Stomach (tissue), 9 donors: ENCODE data around the gene NAALADL2. TPM values are rescaled to one million over a fixed set of nuclear protein-coding genes. Genes with fewer than 3 reads are reported as not detected.
A peak's percentile ranks its signal among the peaks of the same experiment; 100 is the strongest.

ENCODE experiments used
- DNase-seq, 2 donors: peaks; one replicate each; pipeline versions ENCODE4 v3.0.0 to v3.0.0-alpha.2; 2013 to 2019
- H3K27ac ChIP-seq, 5 donors: fragments of 200-600 bp in 4 of 5; sonication (generic) in 4 of 5; one replicate each; pipeline ENCODE4 v1.5.1; 2013 to 2019; ENCODE audit warnings: mild to moderate bottlenecking in 1 of 5, moderate library complexity in 1 of 5
- H3K27me3 ChIP-seq, 3 donors: fragments of 200-600 bp; sonication (generic); one replicate each; pipeline ENCODE4 v1.5.1; 2017 to 2019; ENCODE audit warnings: mixed run types in 1 of 3
- H3K36me3 ChIP-seq, 4 donors: fragments of 200-600 bp; sonication (generic); 1 replicate in 3 of 4; 2 replicates in 1 of 4; pipeline ENCODE4 v1.5.1; 2016 to 2019
- H3K4me1 ChIP-seq, 4 donors: fragments of 200-600 bp; sonication (generic); one replicate each; pipeline ENCODE4 v1.5.1; 2016 to 2019
- H3K4me3 ChIP-seq, 4 donors: fragments of 200-600 bp; sonication (generic) in 3 of 4; one replicate each; pipeline ENCODE4 v1.5.1; 2016 to 2019; ENCODE audit warnings: mild to moderate bottlenecking in 1 of 4
- H3K9me3 ChIP-seq, 4 donors: fragments of 200-600 bp; sonication (generic); one replicate each; pipeline ENCODE4 v1.5.1; 2016 to 2019
- CTCF ChIP-seq, 7 experiments: fragments of 450-650 bp in 4 of 7; fragments of 200-600 bp in 3 of 7; sonication (generic) in 3 of 7; IDR thresholded peaks; one replicate each; pipeline ENCODE4 v1.5.1; 2016 to 2019; ENCODE audit warnings: antibody characterized with exemption in 7 of 7, control low read depth in 2 of 7, mild to moderate bottlenecking in 1 of 7
- EP300 ChIP-seq: sonication (generic); formaldehyde crosslinking; IDR thresholded peaks from one replicate; pipeline ENCODE4 v1.6.1; 2017; ENCODE audit warnings: antibody characterized with exemption
- POLR2A ChIP-seq, 4 donors: fragments of 450-650 bp; IDR thresholded peaks; one replicate each; pipeline ENCODE4 v1.6.1; 2016; ENCODE audit warnings: antibody characterized with exemption in 4 of 4, control low read depth in 2 of 4, mild to moderate bottlenecking in 1 of 4, moderate library complexity in 1 of 4
- POLR2AphosphoS5 ChIP-seq, 3 donors: sonication (generic); formaldehyde crosslinking; IDR thresholded peaks; one replicate each; pipeline ENCODE4 v1.6.1; 2016; ENCODE audit warnings: antibody characterized with exemption in 3 of 3
- WGBS, 5 donors: extraction: QIAGEN DNeasy Blood & Tissue Kit in 3 of 5; methylation state at CpG; one replicate each; pipeline versions ENCODE4 v1.1.5 to v1.1.7; 2013 to 2018; 5-methylcytosine and 5-hydroxymethylcytosine counted together
- intact Hi-C: fragments of 100-400 bp; cut with DNase I; formaldehyde crosslinking; loops from one replicate; pipeline ENCODE4 v1.15.1; 2023; ENCODE audit warnings: low total_unique reads
- polyA plus RNA-seq, 3 donors: library from polyadenylated mRNA; stranded (reverse); fragments of 200-250 nt; gene quantifications; one replicate each; pipeline ENCODE4 v1.2.3, GENCODE V29; 2013
- total RNA-seq, 5 donors: library from RNA; depleted of rRNA; stranded (reverse); fragments of >200 nt; gene quantifications; one replicate each; pipeline versions ENCODE4 v1.1.0 to v1.2.3, GENCODE V29; 2014 to 2016
- donor health status: healthy with polysubstance abuse.
- donor health status: Bipolar disorder and iron deficiency.
- donor health status: healthy.

The NAALADL2 gene
- total and polyA plus RNA-seq, 8 donors, result 0.58 to 43.7 (median 5.4) TPM

GRCh38 chr3:174873832-174874657 is 14.9 kb downstream of the NAALADL2 start:
- Histone ChIP-seq H3K27ac (peak overlapping the region in 3 of 5 donors; percentile 12 to 63 (median 20)), H3K4me1 (peaks cover 0 to 6% (median 0%) of the 10 kb centered on the region in 4 donors), H3K4me3 (no peak overlapping the region), H3K36me3 (no peaks in the 10 kb centered on the region), H3K9me3 (no peaks in the 10 kb centered on the region), H3K27me3 (no peaks in the 10 kb centered on the region)
- 38 to 59% (median 58%) methylated on average over 3 of the region's 3 CpGs for WGBS, 5 donors
- no peak for DNase-seq
- intact Hi-C loops, result no loop called here
- no peak for TF ChIP-seq CTCF (IDR thresholded peaks at IDR 0.05)
- peak in 1 of 3 donors; percentile 29 for TF ChIP-seq POLR2AphosphoS5 (IDR thresholded peaks at IDR 0.05)
- TF ChIP-seq POLR2A (IDR thresholded peaks at IDR 0.05), result no peak
- TF ChIP-seq EP300, result no peak

DNA sequence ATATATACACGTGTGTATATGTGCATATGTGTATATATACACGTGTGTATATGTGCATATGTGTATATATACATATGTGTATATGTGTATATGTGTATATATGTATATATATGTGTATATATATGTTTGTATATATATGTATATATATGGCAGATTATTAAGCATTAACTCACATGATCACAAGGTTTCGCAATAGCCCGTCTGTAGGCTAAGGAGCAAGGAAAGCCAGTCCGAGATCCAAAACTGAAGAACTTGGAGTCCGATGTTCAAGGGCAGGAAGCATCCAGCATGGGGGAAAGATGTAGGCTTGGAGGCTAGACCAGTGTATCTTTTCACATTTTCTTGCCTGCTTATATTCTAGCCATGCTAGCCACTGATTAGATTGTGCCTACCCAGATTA is 23.7 kb downstream of the NAALADL2 start:
- TF ChIP-seq EP300 (no peak), CTCF (IDR thresholded peaks at IDR 0.05) (no peak), POLR2A (IDR thresholded peaks at IDR 0.05) (no peak), POLR2AphosphoS5 (IDR thresholded peaks at IDR 0.05) (no peak)
- intact Hi-C loops, result no loop called here
- H3K4me3 ChIP-seq, result no peak overlapping the region
- H3K9me3 ChIP-seq, result no peaks in the 10 kb centered on the region
- DNase-seq, result no peak
- H3K36me3 ChIP-seq, result no peaks in the 10 kb centered on the region
- no peaks in the 10 kb centered on the region for H3K4me1 ChIP-seq
- no peak overlapping the region for H3K27ac ChIP-seq
- H3K27me3 ChIP-seq, result no peaks in the 10 kb centered on the region
- 91 to 95% (median 93%) methylated on average over 6 of the region's 6 CpGs for WGBS, 5 donors

GRCh38 chr3:174883881-174884675 is 24.9 kb downstream of the NAALADL2 start:
- Histone ChIP-seq H3K4me3 (no peak overlapping the region), H3K9me3 (no peaks in the 10 kb centered on the region), H3K4me1 (no peaks in the 10 kb centered on the region), H3K27ac (no peak overlapping the region), H3K36me3 (no peaks in the 10 kb centered on the region), H3K27me3 (no peaks in the 10 kb centered on the region)
- intact Hi-C loops, result no loop called here
- WGBS, 5 donors, result 91 to 97% (median 95%) methylated on average over 6 of the region's 6 CpGs
- no peak for TF ChIP-seq EP300
- no peak for TF ChIP-seq CTCF (IDR thresholded peaks at IDR 0.05)
- TF ChIP-seq POLR2AphosphoS5 (IDR thresholded peaks at IDR 0.05), result no peak
- no peak for TF ChIP-seq POLR2A (IDR thresholded peaks at IDR 0.05)
- no peak for DNase-seq

GRCh38 chr3:174884776-174885568 is 25.8 kb downstream of the NAALADL2 start:
- intact Hi-C loops, result no loop called here
- 90 to 94% (median 92%) methylated on average over 7 of the region's 7 CpGs for WGBS, 5 donors
- Histone ChIP-seq H3K9me3 (no peaks in the 10 kb centered on the region), H3K4me3 (no peak overlapping the region), H3K27me3 (no peaks in the 10 kb centered on the region), H3K4me1 (no peaks in the 10 kb centered on the region), H3K36me3 (no peaks in the 10 kb centered on the region), H3K27ac (no peak overlapping the region)
- TF ChIP-seq POLR2A (IDR thresholded peaks at IDR 0.05) (no peak), EP300 (no peak), POLR2AphosphoS5 (IDR thresholded peaks at IDR 0.05) (no peak), CTCF (IDR thresholded peaks at IDR 0.05) (no peak)
- no peak for DNase-seq
